GM23338 (cell line): Measurements from ENCODE around the gene ALX3.

ENCODE experiments used
- EZH2 ChIP-seq: fragments of 200-600 bp; sonication (generic); IDR thresholded peaks from one replicate; pipeline ENCODE4 v1.8.0; 2017; ENCODE audit warnings: antibody characterized with exemption, mild to moderate bottlenecking, low read depth; ENCODE audit not compliant: unreplicated experiment
- EZH2phosphoT487 ChIP-seq: fragments of 200-600 bp; sonication (generic); IDR thresholded peaks from one replicate; pipeline ENCODE4 v1.8.1; 2018; ENCODE audit warnings: antibody characterized with exemption; ENCODE audit not compliant: unreplicated experiment
- JUNB ChIP-seq: IDR thresholded peaks from one replicate; pipeline ENCODE4 v1.6.1; 2016; ENCODE audit warnings: antibody characterized with exemption; ENCODE audit not compliant: unreplicated experiment
- POLR2AphosphoS5 ChIP-seq: IDR thresholded peaks from 2 replicates; pipeline ENCODE4 v1.6.1; 2016; ENCODE audit warnings: antibody characterized with exemption, low read depth
- TF ChIP-seq, protein P1 (sequence below), 2 experiments: fragments of 200-600 bp in 1 of 2; sonication (generic) in 1 of 2; conservative IDR thresholded peaks; 2 replicates each; pipeline versions ENCODE4 v1.5.1 to v1.6.1; 2016 to 2017; ENCODE audit warnings: antibody characterized with exemption in 2 of 2, low read depth in 2 of 2, mild to moderate bottlenecking in 2 of 2, moderate library complexity in 1 of 2
- TF ChIP-seq, protein P2 (sequence below): fragments of 250-450 bp; sonication (Bioruptor Pico); IDR thresholded peaks from 2 replicates; pipeline ENCODE4 v1.5.0; 2020; ENCODE audit warnings: mild to moderate bottlenecking, moderate library complexity

DNA sequence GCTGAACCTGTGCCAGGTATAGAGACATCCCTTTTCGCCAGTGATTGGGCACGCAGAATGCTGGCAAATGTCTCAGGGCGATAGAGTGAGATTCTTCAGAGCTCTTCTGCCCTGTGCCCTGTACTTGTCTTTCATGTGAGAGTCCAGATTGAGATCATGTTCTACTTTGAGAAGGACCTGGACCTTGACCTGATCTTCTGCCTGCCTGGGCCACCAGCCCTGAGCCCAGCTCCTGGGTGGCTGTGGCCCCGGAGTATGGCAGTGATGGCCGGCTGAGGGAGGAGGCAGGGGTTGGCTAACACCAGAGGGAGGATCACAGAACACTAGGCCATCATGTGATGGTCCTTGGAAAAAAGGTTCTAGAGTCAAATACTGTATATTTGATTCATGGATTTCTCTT is 22.2 kb downstream of the ALX3 start:
- TF ChIP-seq, protein P1, sequence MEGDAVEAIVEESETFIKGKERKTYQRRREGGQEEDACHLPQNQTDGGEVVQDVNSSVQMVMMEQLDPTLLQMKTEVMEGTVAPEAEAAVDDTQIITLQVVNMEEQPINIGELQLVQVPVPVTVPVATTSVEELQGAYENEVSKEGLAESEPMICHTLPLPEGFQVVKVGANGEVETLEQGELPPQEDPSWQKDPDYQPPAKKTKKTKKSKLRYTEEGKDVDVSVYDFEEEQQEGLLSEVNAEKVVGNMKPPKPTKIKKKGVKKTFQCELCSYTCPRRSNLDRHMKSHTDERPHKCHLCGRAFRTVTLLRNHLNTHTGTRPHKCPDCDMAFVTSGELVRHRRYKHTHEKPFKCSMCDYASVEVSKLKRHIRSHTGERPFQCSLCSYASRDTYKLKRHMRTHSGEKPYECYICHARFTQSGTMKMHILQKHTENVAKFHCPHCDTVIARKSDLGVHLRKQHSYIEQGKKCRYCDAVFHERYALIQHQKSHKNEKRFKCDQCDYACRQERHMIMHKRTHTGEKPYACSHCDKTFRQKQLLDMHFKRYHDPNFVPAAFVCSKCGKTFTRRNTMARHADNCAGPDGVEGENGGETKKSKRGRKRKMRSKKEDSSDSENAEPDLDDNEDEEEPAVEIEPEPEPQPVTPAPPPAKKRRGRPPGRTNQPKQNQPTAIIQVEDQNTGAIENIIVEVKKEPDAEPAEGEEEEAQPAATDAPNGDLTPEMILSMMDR (conservative IDR thresholded peaks at IDR 0.05; ENCODE audit: low read depth in 2 of 2) = no peak
- TF ChIP-seq EZH2phosphoT487 = no peak
- no peak for TF ChIP-seq POLR2AphosphoS5
- no peak for TF ChIP-seq EZH2
- TF ChIP-seq, protein P2, sequence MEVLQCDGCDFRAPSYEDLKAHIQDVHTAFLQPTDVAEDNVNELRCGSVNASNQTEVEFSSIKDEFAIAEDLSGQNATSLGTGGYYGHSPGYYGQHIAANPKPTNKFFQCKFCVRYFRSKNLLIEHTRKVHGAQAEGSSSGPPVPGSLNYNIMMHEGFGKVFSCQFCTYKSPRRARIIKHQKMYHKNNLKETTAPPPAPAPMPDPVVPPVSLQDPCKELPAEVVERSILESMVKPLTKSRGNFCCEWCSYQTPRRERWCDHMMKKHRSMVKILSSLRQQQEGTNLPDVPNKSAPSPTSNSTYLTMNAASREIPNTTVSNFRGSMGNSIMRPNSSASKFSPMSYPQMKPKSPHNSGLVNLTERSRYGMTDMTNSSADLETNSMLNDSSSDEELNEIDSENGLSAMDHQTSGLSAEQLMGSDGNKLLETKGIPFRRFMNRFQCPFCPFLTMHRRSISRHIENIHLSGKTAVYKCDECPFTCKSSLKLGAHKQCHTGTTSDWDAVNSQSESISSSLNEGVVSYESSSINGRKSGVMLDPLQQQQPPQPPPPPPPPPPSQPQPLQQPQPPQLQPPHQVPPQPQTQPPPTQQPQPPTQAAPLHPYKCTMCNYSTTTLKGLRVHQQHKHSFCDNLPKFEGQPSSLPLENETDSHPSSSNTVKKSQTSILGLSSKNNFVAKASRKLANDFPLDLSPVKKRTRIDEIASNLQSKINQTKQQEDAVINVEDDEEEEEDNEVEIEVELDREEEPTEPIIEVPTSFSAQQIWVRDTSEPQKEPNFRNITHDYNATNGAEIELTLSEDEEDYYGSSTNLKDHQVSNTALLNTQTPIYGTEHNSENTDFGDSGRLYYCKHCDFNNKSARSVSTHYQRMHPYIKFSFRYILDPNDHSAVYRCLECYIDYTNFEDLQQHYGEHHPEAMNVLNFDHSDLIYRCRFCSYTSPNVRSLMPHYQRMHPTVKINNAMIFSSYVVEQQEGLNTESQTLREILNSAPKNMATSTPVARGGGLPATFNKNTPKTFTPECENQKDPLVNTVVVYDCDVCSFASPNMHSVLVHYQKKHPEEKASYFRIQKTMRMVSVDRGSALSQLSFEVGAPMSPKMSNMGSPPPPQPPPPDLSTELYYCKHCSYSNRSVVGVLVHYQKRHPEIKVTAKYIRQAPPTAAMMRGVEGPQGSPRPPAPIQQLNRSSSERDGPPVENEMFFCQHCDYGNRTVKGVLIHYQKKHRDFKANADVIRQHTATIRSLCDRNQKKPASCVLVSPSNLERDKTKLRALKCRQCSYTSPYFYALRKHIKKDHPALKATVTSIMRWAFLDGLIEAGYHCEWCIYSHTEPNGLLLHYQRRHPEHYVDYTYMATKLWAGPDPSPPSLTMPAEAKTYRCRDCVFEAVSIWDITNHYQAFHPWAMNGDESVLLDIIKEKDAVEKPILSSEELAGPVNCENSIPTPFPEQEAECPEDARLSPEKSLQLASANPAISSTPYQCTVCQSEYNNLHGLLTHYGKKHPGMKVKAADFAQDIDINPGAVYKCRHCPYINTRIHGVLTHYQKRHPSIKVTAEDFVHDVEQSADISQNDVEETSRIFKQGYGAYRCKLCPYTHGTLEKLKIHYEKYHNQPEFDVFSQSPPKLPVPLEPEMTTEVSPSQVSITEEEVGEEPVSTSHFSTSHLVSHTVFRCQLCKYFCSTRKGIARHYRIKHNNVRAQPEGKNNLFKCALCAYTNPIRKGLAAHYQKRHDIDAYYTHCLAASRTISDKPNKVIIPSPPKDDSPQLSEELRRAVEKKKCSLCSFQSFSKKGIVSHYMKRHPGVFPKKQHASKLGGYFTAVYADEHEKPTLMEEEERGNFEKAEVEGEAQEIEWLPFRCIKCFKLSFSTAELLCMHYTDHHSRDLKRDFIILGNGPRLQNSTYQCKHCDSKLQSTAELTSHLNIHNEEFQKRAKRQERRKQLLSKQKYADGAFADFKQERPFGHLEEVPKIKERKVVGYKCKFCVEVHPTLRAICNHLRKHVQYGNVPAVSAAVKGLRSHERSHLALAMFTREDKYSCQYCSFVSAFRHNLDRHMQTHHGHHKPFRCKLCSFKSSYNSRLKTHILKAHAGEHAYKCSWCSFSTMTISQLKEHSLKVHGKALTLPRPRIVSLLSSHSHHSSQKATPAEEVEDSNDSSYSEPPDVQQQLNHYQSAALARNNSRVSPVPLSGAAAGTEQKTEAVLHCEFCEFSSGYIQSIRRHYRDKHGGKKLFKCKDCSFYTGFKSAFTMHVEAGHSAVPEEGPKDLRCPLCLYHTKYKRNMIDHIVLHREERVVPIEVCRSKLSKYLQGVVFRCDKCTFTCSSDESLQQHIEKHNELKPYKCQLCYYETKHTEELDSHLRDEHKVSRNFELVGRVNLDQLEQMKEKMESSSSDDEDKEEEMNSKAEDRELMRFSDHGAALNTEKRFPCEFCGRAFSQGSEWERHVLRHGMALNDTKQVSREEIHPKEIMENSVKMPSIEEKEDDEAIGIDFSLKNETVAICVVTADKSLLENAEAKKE = no peak
- no peak for TF ChIP-seq JUNB
